Esophagus squamous epithelium (tissue), 5 donors: Measurements from ENCODE around the gene RAB3D. TPM values are rescaled to one million over a fixed set of nuclear protein-coding genes. Genes with fewer than 3 reads are reported as not detected.
"Not testable (repeated sequence)": the region's sequence is repeated elsewhere in the genome, so short reads cannot be mapped to it uniquely, and the experiment has no call there.

ENCODE experiments used
- DNase-seq: peaks from one replicate; lab custom pipeline; 2025; lab: John Stamatoyannopoulos, UW
- H3K27ac ChIP-seq, 4 donors: fragments of 200-600 bp; sonication (generic); one replicate each; pipeline ENCODE4 v1.5.1; 2016 to 2019; ENCODE audit warnings: mild to moderate bottlenecking in 1 of 4
- H3K27me3 ChIP-seq, 4 donors: fragments of 200-600 bp; sonication (generic); 1 replicate in 3 of 4; 2 replicates in 1 of 4; pipeline versions ENCODE4 v1.5.1 to v1.6.0; 2017 to 2021; ENCODE audit warnings: antibody characterized with exemption in 1 of 4
- H3K36me3 ChIP-seq, 3 donors: fragments of 200-600 bp; sonication (generic); one replicate each; pipeline ENCODE4 v1.5.1; 2016 to 2019
- H3K4me1 ChIP-seq, 3 donors: fragments of 200-600 bp; sonication (generic); one replicate each; pipeline ENCODE4 v1.5.1; 2017 to 2019
- H3K4me3 ChIP-seq, 4 donors: fragments of 200-600 bp; sonication (generic); 1 replicate in 3 of 4; 2 replicates in 1 of 4; pipeline ENCODE4 v1.5.1; 2016 to 2019; ENCODE audit warnings: mild to moderate bottlenecking in 2 of 4, moderate library complexity in 1 of 4
- H3K9me3 ChIP-seq, 3 donors: fragments of 200-600 bp; sonication (generic); one replicate each; pipeline ENCODE4 v1.5.1; 2016 to 2019
- CTCF ChIP-seq, 6 experiments: fragments of 450-650 bp in 4 of 6; fragments of 200-600 bp in 2 of 6; sonication (generic) in 2 of 6; IDR thresholded peaks; one replicate each; pipeline ENCODE4 v1.5.1; 2016 to 2019; ENCODE audit warnings: antibody characterized with exemption in 6 of 6, mild to moderate bottlenecking in 4 of 6, moderate library complexity in 4 of 6
- POLR2A ChIP-seq, 4 donors: fragments of 450-650 bp; IDR thresholded peaks; one replicate each; pipeline ENCODE4 v1.6.1; 2017; ENCODE audit warnings: antibody characterized with exemption in 4 of 4, mild to moderate bottlenecking in 4 of 4, moderate library complexity in 3 of 4
- WGBS, 2 donors: methylation state at CpG; one replicate each; pipeline ENCODE4 v1.1.5; 2018; 5-methylcytosine and 5-hydroxymethylcytosine counted together
- intact Hi-C: fragments of 100-400 bp; cut with DNase I; formaldehyde crosslinking; loops from one replicate; pipeline ENCODE4 v1.15.0; 2022
- total RNA-seq, 4 donors: library from RNA; depleted of rRNA; stranded (reverse); fragments of >200 nt; gene quantifications; one replicate each; pipeline ENCODE4 v1.1.0, GENCODE V29; 2016
- donor health status: DM: yes; HTN: yes; CAD: no.

RAB3D gene
- total RNA-seq, 4 donors from 2014 or later: 55.9 to 90.4 (median 73.8) TPM

- peak overlapping the region; percentile 78 to 89 (median 86) for H3K27ac ChIP-seq
- no peaks in the 10 kb centered on the region for H3K9me3 ChIP-seq
- 43 to 52% methylated on average over 5 of the region's 5 CpGs for WGBS, 2 donors
- intact Hi-C loops: no loop called here
- no peak for TF ChIP-seq POLR2A (IDR thresholded peaks at IDR 0.05)
- no peak for TF ChIP-seq CTCF (IDR thresholded peaks at IDR 0.05)
- peaks cover 6 to 38% (median 8%) of the 10 kb centered on the region in 3 donors for H3K36me3 ChIP-seq
- peak overlapping the region in 1 of 4 donors; percentile 33 for H3K4me3 ChIP-seq
- peaks cover 26 to 57% (median 45%) of the 10 kb centered on the region in 3 donors for H3K4me1 ChIP-seq
- no peak for DNase-seq
- no peaks in the 10 kb centered on the region for H3K27me3 ChIP-seq
Measured at GRCh38 chr19:11323601-11324078, 15.8 kb downstream of the RAB3D start.

- Histone ChIP-seq H3K9me3 (no peaks in the 10 kb centered on the region), H3K27ac (peak overlapping the region; percentile 18 to 86 (median 56)), H3K27me3 (no peaks in the 10 kb centered on the region), H3K4me1 (peaks cover 29 to 69% (median 45%) of the 10 kb centered on the region in 3 donors), H3K36me3 (peaks cover 0 to 27% (median 6%) of the 10 kb centered on the region in 3 donors), H3K4me3 (no peak overlapping the region)
- 37 to 46% methylated on average over 7 of the region's 7 CpGs for WGBS, 2 donors
- no peak for DNase-seq
- intact Hi-C loops: no loop called here
- TF ChIP-seq CTCF (IDR thresholded peaks at IDR 0.05) (no peak), POLR2A (IDR thresholded peaks at IDR 0.05) (no peak)
Measured at GRCh38 chr19:11322269-11323024, 17.0 kb downstream of the RAB3D start.

- Histone ChIP-seq H3K9me3 (no peaks in the 10 kb centered on the region), H3K27ac (peak overlapping the region in 2 of 4 donors; percentile 39 to 86), H3K36me3 (peaks cover 0 to 17% (median 2%) of the 10 kb centered on the region in 3 donors), H3K4me3 (no peak overlapping the region), H3K4me1 (peaks cover 29 to 72% (median 45%) of the 10 kb centered on the region in 3 donors), H3K27me3 (no peaks in the 10 kb centered on the region)
- intact Hi-C loops: no loop called here
- 72 to 77% methylated on average over 14 of the region's 14 CpGs for WGBS, 2 donors
- DNase-seq: no peak
- TF ChIP-seq CTCF (IDR thresholded peaks at IDR 0.05) (peak in 1 of 6 experiments; percentile 41), POLR2A (IDR thresholded peaks at IDR 0.05) (no peak)
Measured at GRCh38 chr19:11321191-11322126, 18.0 kb downstream of the RAB3D start.

GRCh38 chr19:11320278-11320995, 19.0 kb downstream of the RAB3D start:
- WGBS, 2 donors: 61 to 70% methylated on average over 8 to 9 of the region's 9 CpGs
- not testable (repeated sequence) for H3K4me3 ChIP-seq
- peak overlapping the region in 1 of 4 donors; percentile 62 for H3K27ac ChIP-seq

GRCh38 chr19:11306337-11306736, 33.1 kb downstream of the RAB3D start:
- intact Hi-C loops: no loop called here
- no peaks in the 10 kb centered on the region for H3K4me1 ChIP-seq
- no peak overlapping the region for H3K4me3 ChIP-seq
- no peaks in the 10 kb centered on the region for H3K36me3 ChIP-seq
- WGBS, 2 donors: 62 to 69% methylated on average over 6 to 9 of the region's 9 CpGs
- peaks cover 0 to 16% (median 0%) of the 10 kb centered on the region in 4 donors for H3K27me3 ChIP-seq
- no peak for DNase-seq
- H3K27ac ChIP-seq: no peak overlapping the region
- TF ChIP-seq POLR2A (IDR thresholded peaks at IDR 0.05) (no peak), CTCF (IDR thresholded peaks at IDR 0.05) (no peak)
- H3K9me3 ChIP-seq: no peaks in the 10 kb centered on the region

More at GRCh38 chr19:11320278-11320995, 19.0 kb downstream of the RAB3D start:
- intact Hi-C loops, H3K9me3 ChIP-seq, H3K36me3 ChIP-seq, H3K27me3 ChIP-seq, DNase-seq: not testable (repeated sequence)
- peaks cover 27 to 69% (median 43%) of the 10 kb centered on the region in 3 donors for H3K4me1 ChIP-seq
